ENCODE results near the gene GNL3L.
"Not testable (repeated sequence)": the region's sequence is repeated elsewhere in the genome, so short reads cannot be mapped to it uniquely, and the experiment has no call there.

Gene GNL3L

GRCh38 chrX:54529151-54529550 lies 868 bp upstream of the GNL3L start:
- H3K4me3 ChIP-seq (ENCODE audit: low read depth, low read length): peak overlapping the region; percentile 52
- no peak for TF ChIP-seq CTCF (IDR thresholded peaks at IDR 0.05; ENCODE audit: borderline replicate concordance, insufficient read depth, low read depth, low read length)

- TF ChIP-seq CTCF (IDR thresholded peaks at IDR 0.05; ENCODE audit: borderline replicate concordance, insufficient read depth, low read depth, low read length): no peak
These were observed 410 bp downstream of the GNL3L start for GRCh38 chrX:54530357-54530900.

GRCh38 chrX:54534271-54534670 lies 4.3 kb downstream of the GNL3L start:
- H3K4me3 ChIP-seq (ENCODE audit: low read depth, low read length): no peak overlapping the region
- TF ChIP-seq CTCF (IDR thresholded peaks at IDR 0.05; ENCODE audit: borderline replicate concordance, insufficient read depth, low read depth, low read length): no peak

More at GRCh38 chrX:54530357-54530900, 410 bp downstream of the GNL3L start:
- peak overlapping the region; percentile 79 for H3K4me3 ChIP-seq (ENCODE audit: low read depth, low read length)

- no peak for TF ChIP-seq CTCF (IDR thresholded peaks at IDR 0.05; ENCODE audit: borderline replicate concordance, insufficient read depth, low read depth, low read length)
- H3K4me3 ChIP-seq (ENCODE audit: low read depth, low read length): no peak overlapping the region
These were observed 10.3 kb downstream of the GNL3L start for GRCh38 chrX:54540289-54540688.

GRCh38 chrX:54542239-54542638 lies 12.2 kb downstream of the GNL3L start:
- not testable (repeated sequence) for H3K4me3 ChIP-seq (ENCODE audit: low read depth, low read length)

GRCh38 chrX:54550821-54551220 lies 20.8 kb downstream of the GNL3L start:
- TF ChIP-seq CTCF (IDR thresholded peaks at IDR 0.05; ENCODE audit: borderline replicate concordance, insufficient read depth, low read depth, low read length): no peak
- no peak overlapping the region for H3K4me3 ChIP-seq (ENCODE audit: low read depth, low read length)

GRCh38 chrX:54551801-54552200 lies 21.8 kb downstream of the GNL3L start:
- no peak for TF ChIP-seq CTCF (IDR thresholded peaks at IDR 0.05; ENCODE audit: borderline replicate concordance, insufficient read depth, low read depth, low read length)

GRCh38 chrX:54555006-54555405 lies 25.0 kb downstream of the GNL3L start:
- not testable (repeated sequence) for H3K4me3 ChIP-seq (ENCODE audit: low read depth, low read length)

More at GRCh38 chrX:54551801-54552200, 21.8 kb downstream of the GNL3L start:
- no peak overlapping the region for H3K4me3 ChIP-seq (ENCODE audit: low read depth, low read length)
